GM23248 (cell line): ENCODE data around the gene LACTBL1.

Experiments
- EZH2 ChIP-seq: fragments of 200-600 bp; sonication (generic); IDR thresholded peaks from 2 replicates; pipeline ENCODE4 v1.6.1; 2018; ENCODE audit warnings: antibody characterized with exemption, mild to moderate bottlenecking; ENCODE audit not compliant: insufficient read depth, poor library complexity, severe bottlenecking
- EZH2phosphoT487 ChIP-seq: fragments of 200-600 bp; sonication (generic); IDR thresholded peaks from 2 replicates; pipeline ENCODE4 v1.6.1; 2018; ENCODE audit warnings: antibody characterized with exemption, moderate library complexity, mild to moderate bottlenecking, low read depth; ENCODE audit not compliant: insufficient read depth

- no peak for TF ChIP-seq EZH2phosphoT487
- TF ChIP-seq EZH2: no peak
These were observed 52.5 kb downstream of the LACTBL1 start for GRCh38 chr1:22920026-22920733.
